PFSK-1 (cell line): ENCODE data around the gene RAMP2. TPM values are rescaled to one million over a fixed set of nuclear protein-coding genes. Genes with fewer than 3 reads are reported as not detected.

Experiments
- FOXP2 ChIP-seq: optimal IDR thresholded peaks from 2 replicates; pipeline ENCODE3; 2011; ENCODE audit warnings: borderline replicate concordance, control low read depth, inconsistent platforms; ENCODE audit not compliant: insufficient read depth; ENCODE audit errors: extremely low read length, extremely low read depth
- POLR2AphosphoS5 ChIP-seq: IDR thresholded peaks from 2 replicates; pipeline ENCODE4 v1.6.1; 2012; ENCODE audit warnings: low read depth, mild to moderate bottlenecking, control low read depth, low read length, moderate library complexity
- REST ChIP-seq, 2 experiments: IDR thresholded peaks; 2 replicates each; pipeline versions ENCODE4 v1.6.1 to v1.8.0; 2011 to 2012; ENCODE audit warnings: low read depth in 2 of 2, low read length in 2 of 2, control low read depth in 1 of 2, inconsistent platforms in 1 of 2, mild to moderate bottlenecking in 1 of 2, moderate library complexity in 1 of 2; ENCODE audit not compliant: insufficient read depth in 1 of 2
- SIN3A ChIP-seq: IDR thresholded peaks from 2 replicates; pipeline ENCODE4 v1.6.1; 2012; ENCODE audit warnings: mild to moderate bottlenecking, low read length, moderate library complexity, borderline replicate concordance; ENCODE audit not compliant: insufficient read depth
- TAF1 ChIP-seq: IDR thresholded peaks from 2 replicates; pipeline ENCODE4 v1.6.1; 2012; ENCODE audit warnings: low read length, control low read depth, borderline replicate concordance; ENCODE audit not compliant: insufficient read depth
- polyA plus RNA-seq: library from polyadenylated mRNA; unstranded; fragments of >200 nt; gene quantifications from one replicate; pipeline ENCODE4 v1.2.1, GENCODE V29; 2012; ENCODE audit warnings: low read depth, missing spikeins; ENCODE audit not compliant: insufficient read length

RAMP2 gene
- not detected for polyA plus RNA-seq

- no peak for TF ChIP-seq REST (IDR thresholded peaks at IDR 0.05; ENCODE audit: insufficient read depth in 1 of 2, low read depth in 2 of 2, low read length in 2 of 2)
- no peak for TF ChIP-seq TAF1
- TF ChIP-seq FOXP2, result no peak
Observed at GRCh38 chr17:42760652-42761581, at the start of gene RAMP2. RAMP2 (plus strand) TSS chr17:42761227; CDS start chr17:42761262, 35 bp downstream.

- no peak for TF ChIP-seq REST (IDR thresholded peaks at IDR 0.05; ENCODE audit: insufficient read depth in 1 of 2, low read depth in 2 of 2, low read length in 2 of 2)
- no peak for TF ChIP-seq POLR2AphosphoS5
- TF ChIP-seq SIN3A, result no peak
- no peak for TF ChIP-seq FOXP2
- no peak for TF ChIP-seq TAF1
Observed at GRCh38 chr17:42720996-42721583, 39.9 kb upstream of the RAMP2 start.

GRCh38 chr17:42723636-42724035, 37.4 kb upstream of the RAMP2 start:
- no peak for TF ChIP-seq FOXP2
- no peak for TF ChIP-seq TAF1
- TF ChIP-seq REST (IDR thresholded peaks at IDR 0.05; ENCODE audit: insufficient read depth in 1 of 2, low read depth in 2 of 2, low read length in 2 of 2), result no peak

- TF ChIP-seq REST (IDR thresholded peaks at IDR 0.05; ENCODE audit: insufficient read depth in 1 of 2, low read depth in 2 of 2, low read length in 2 of 2) (no peak), TAF1 (no peak)
Observed at GRCh38 chr17:42725143-42725542, 35.9 kb upstream of the RAMP2 start.

GRCh38 chr17:42740699-42741098, 20.3 kb upstream of the RAMP2 start:
- TF ChIP-seq TAF1, result no peak
